ENCODE results near the gene PLCB4. TPM values are rescaled to one million over a fixed set of nuclear protein-coding genes. Genes with fewer than 3 reads are reported as not detected.

PLCB4 gene
- total RNA-seq, 6 experiments from 2014 or later = 71.8 to 95.7 (median 79.1) TPM

GRCh38 chr20:9408422-9409300 lies 339.8 kb downstream of the PLCB4 start:
- H3K4me3 Mint-ChIP-seq = peak overlapping the region; percentile 61
- peak; percentile 63; the same call in 1 of the 2 replicates for TF ChIP-seq CTCF (IDR thresholded peaks at IDR 0.05)
- H3K27me3 Mint-ChIP-seq (ENCODE audit: insufficient read depth) = peaks cover 2% of the 10 kb centered on the region; the same call in 1 of the 2 replicates
- peak; percentile 55 for DNase-seq
- H3K4me1 Mint-ChIP-seq (ENCODE audit: low read depth) = peaks cover 35% of the 10 kb centered on the region
- H3K27ac Mint-ChIP-seq = peak overlapping the region; percentile 80
- H3K9me3 Mint-ChIP-seq = no peaks in the 10 kb centered on the region
- peaks cover 32% of the 10 kb centered on the region for H3K36me3 Mint-ChIP-seq (ENCODE audit: low read depth)

- H3K36me3 Mint-ChIP-seq (ENCODE audit: low read depth) = peaks cover 37% of the 10 kb centered on the region
- no peaks in the 10 kb centered on the region for H3K9me3 Mint-ChIP-seq
- H3K27me3 Mint-ChIP-seq (ENCODE audit: insufficient read depth) = peaks cover 2% of the 10 kb centered on the region; the same call in 1 of the 2 replicates
- DNase-seq = peak; percentile 35
- peaks cover 35% of the 10 kb centered on the region for H3K4me1 Mint-ChIP-seq (ENCODE audit: low read depth)
- H3K4me3 Mint-ChIP-seq = peak overlapping the region; percentile 61
- no peak for TF ChIP-seq CTCF (IDR thresholded peaks at IDR 0.05)
- peak overlapping the region; percentile 80 for H3K27ac Mint-ChIP-seq
These were observed 340.5 kb downstream of the PLCB4 start for GRCh38 chr20:9409352-9409751.

GRCh38 chr20:9409981-9410380 lies 341.1 kb downstream of the PLCB4 start:
- Mint-ChIP-seq H3K27me3 (ENCODE audit: insufficient read depth) (peaks cover 2% of the 10 kb centered on the region; the same call in 1 of the 2 replicates), H3K27ac (peak overlapping the region; percentile 80), H3K36me3 (ENCODE audit: low read depth) (peaks cover 40% of the 10 kb centered on the region), H3K4me1 (ENCODE audit: low read depth) (peaks cover 35% of the 10 kb centered on the region), H3K4me3 (peak overlapping the region; percentile 65), H3K9me3 (no peaks in the 10 kb centered on the region)
- TF ChIP-seq CTCF (IDR thresholded peaks at IDR 0.05) = peak; percentile 23; the same call in 1 of the 2 replicates
- DNase-seq = peak; percentile 79

GRCh38 chr20:9411833-9412232 lies 342.9 kb downstream of the PLCB4 start:
- H3K27ac Mint-ChIP-seq = no peak overlapping the region

GRCh38 chr20:9412309-9412708 lies 343.4 kb downstream of the PLCB4 start:
- H3K36me3 Mint-ChIP-seq (ENCODE audit: low read depth) = peaks cover 52% of the 10 kb centered on the region
- H3K27ac Mint-ChIP-seq = no peak overlapping the region
- H3K4me1 Mint-ChIP-seq (ENCODE audit: low read depth) = peaks cover 37% of the 10 kb centered on the region
- no peak for TF ChIP-seq CTCF (IDR thresholded peaks at IDR 0.05)
- H3K4me3 Mint-ChIP-seq = no peak overlapping the region
- H3K9me3 Mint-ChIP-seq = peaks cover under 1% of the 10 kb centered on the region; the same call in 1 of the 2 replicates
- no peak for DNase-seq
- peaks cover 2% of the 10 kb centered on the region; the same call in 1 of the 2 replicates for H3K27me3 Mint-ChIP-seq (ENCODE audit: insufficient read depth)

More at GRCh38 chr20:9411833-9412232, 342.9 kb downstream of the PLCB4 start:
- DNase-seq = no peak
- peaks cover 2% of the 10 kb centered on the region; the same call in 1 of the 2 replicates for H3K27me3 Mint-ChIP-seq (ENCODE audit: insufficient read depth)
- no peak overlapping the region for H3K4me3 Mint-ChIP-seq
- peaks cover 35% of the 10 kb centered on the region for H3K4me1 Mint-ChIP-seq (ENCODE audit: low read depth)
- peaks cover 50% of the 10 kb centered on the region for H3K36me3 Mint-ChIP-seq (ENCODE audit: low read depth)
- no peaks in the 10 kb centered on the region for H3K9me3 Mint-ChIP-seq
- no peak for TF ChIP-seq CTCF (IDR thresholded peaks at IDR 0.05)

Data from HFFc6 (cell line).